Left lung (tissue), 10 donors: Measurements from ENCODE around the gene CDH12. TPM values are rescaled to one million over a fixed set of nuclear protein-coding genes. Genes with fewer than 3 reads are reported as not detected.

Source experiments
- ATAC-seq: fragments of 200-7000 bp; cut with Tn5 transposase; one replicate; pipeline ENCODE4 v1.9.1; 2020; ENCODE audit warnings: moderate library complexity
- DNase-seq, 4 donors: peaks; one replicate each; pipeline ENCODE4 v3.0.0-alpha.2; 2013 to 2020
- H3K27ac ChIP-seq, 2 donors: fragments of 200-600 bp; sonication (generic) in 1 of 2; one replicate each; pipeline versions ENCODE4 v1.5.0 to v1.8.0; 2020 to 2021
- H3K27me3 ChIP-seq, 2 donors: fragments of 200-600 bp; sonication (generic) in 1 of 2; one replicate each; pipeline versions ENCODE4 v1.5.0 to v1.8.0; 2020 to 2021
- H3K36me3 ChIP-seq, 2 donors: fragments of 200-600 bp; sonication (generic) in 1 of 2; one replicate each; pipeline versions ENCODE4 v1.5.0 to v1.8.0; 2020 to 2021
- H3K4me1 ChIP-seq, 2 donors: fragments of 200-600 bp; one replicate each; pipeline ENCODE4 v1.8.0; 2021
- H3K4me3 ChIP-seq, 2 donors: fragments of 200-600 bp; sonication (generic) in 1 of 2; one replicate each; pipeline versions ENCODE4 v1.5.0 to v1.8.0; 2020 to 2021; ENCODE audit warnings: mild to moderate bottlenecking in 1 of 2
- H3K9me3 ChIP-seq, 2 donors: fragments of 200-600 bp; sonication (generic) in 1 of 2; one replicate each; pipeline versions ENCODE4 v1.5.0 to v1.8.0; 2020 to 2021
- CTCF ChIP-seq, 2 donors: fragments of 200-600 bp; sonication (generic) in 1 of 2; IDR thresholded peaks; one replicate each; pipeline versions ENCODE4 v1.5.0 to v1.8.0; 2021; ENCODE audit warnings: antibody characterized with exemption in 2 of 2
- intact Hi-C, 2 donors: fragments of 100-400 bp; cut with DNase I; formaldehyde crosslinking; loops; one replicate each; pipeline versions ENCODE4 v1.11.2 to v1.14.2; 2022
- polyA plus RNA-seq, 6 donors: library from polyadenylated mRNA; unstranded; fragments of 120-200 nt; gene quantifications; one replicate each; pipeline ENCODE4 v1.2.1, GENCODE V29; 2013; ENCODE audit not compliant: insufficient read length in 6 of 6
- total RNA-seq, 2 donors: library from RNA; stranded (reverse); fragmentation: NEBNext Ultra II Directional; extraction: Animal tissue kit (Norgen Biotek cat#: 25700); gene quantifications; one replicate each; pipeline ENCODE4 v1.2.1, GENCODE V29; 2021
- donor health status: DM: no; HTN: yes; CAD: no.
- donor health status: DM: no; HTN: no; CAD: no.

Gene CDH12
- total and polyA plus RNA-seq, 8 donors = 2.6 to 6.5 (median 5.2) TPM; not detected in 2

- peaks cover 0 to 29% of the 10 kb centered on the region in 2 donors for H3K9me3 ChIP-seq
- intact Hi-C loops = no loop called here
- H3K4me1 ChIP-seq = no peaks in the 10 kb centered on the region
- no peaks in the 10 kb centered on the region for H3K27me3 ChIP-seq
- H3K27ac ChIP-seq = no peak overlapping the region
- H3K36me3 ChIP-seq = no peaks in the 10 kb centered on the region
- ATAC-seq (no peak), DNase-seq (no peak)
- TF ChIP-seq CTCF (IDR thresholded peaks at IDR 0.05) = no peak
- H3K4me3 ChIP-seq = no peak overlapping the region
Measured at GRCh38 chr5:22722491-22722890, 130.7 kb downstream of the CDH12 start.

GRCh38 chr5:22722056-22722455, 131.1 kb downstream of the CDH12 start:
- Histone ChIP-seq H3K4me3 (no peak overlapping the region), H3K4me1 (no peaks in the 10 kb centered on the region), H3K27ac (no peak overlapping the region), H3K27me3 (no peaks in the 10 kb centered on the region), H3K9me3 (peaks cover 0 to 29% of the 10 kb centered on the region in 2 donors), H3K36me3 (no peaks in the 10 kb centered on the region)
- TF ChIP-seq CTCF (IDR thresholded peaks at IDR 0.05) = no peak
- peak in 1 of 4 donors; percentile 1 for DNase-seq
- intact Hi-C loops = no loop called here
- ATAC-seq = no peak

- Histone ChIP-seq H3K4me1 (no peaks in the 10 kb centered on the region), H3K36me3 (no peaks in the 10 kb centered on the region), H3K9me3 (peaks cover 0 to 20% of the 10 kb centered on the region in 2 donors), H3K27me3 (no peaks in the 10 kb centered on the region), H3K27ac (no peak overlapping the region), H3K4me3 (no peak overlapping the region)
- intact Hi-C loops = no loop called here
- no peak for TF ChIP-seq CTCF (IDR thresholded peaks at IDR 0.05)
- ATAC-seq (no peak), DNase-seq (no peak)
Measured at GRCh38 chr5:22719842-22720241, 133.3 kb downstream of the CDH12 start.

- TF ChIP-seq CTCF (IDR thresholded peaks at IDR 0.05) = no peak
- Histone ChIP-seq H3K4me3 (no peak overlapping the region), H3K27me3 (no peaks in the 10 kb centered on the region), H3K36me3 (no peaks in the 10 kb centered on the region), H3K4me1 (no peaks in the 10 kb centered on the region), H3K9me3 (no peaks in the 10 kb centered on the region), H3K27ac (no peak overlapping the region)
- no peak for ATAC-seq
- no peak for DNase-seq
- intact Hi-C loops = no loop called here
Measured at GRCh38 chr5:22710660-22711059, 142.5 kb downstream of the CDH12 start.

GRCh38 chr5:22709743-22710142, 143.4 kb downstream of the CDH12 start:
- no peak overlapping the region for H3K4me3 ChIP-seq
- ATAC-seq (no peak), DNase-seq (no peak)
- H3K36me3 ChIP-seq = no peaks in the 10 kb centered on the region
- intact Hi-C loops = no loop called here
- TF ChIP-seq CTCF (IDR thresholded peaks at IDR 0.05) = no peak
- H3K4me1 ChIP-seq = no peaks in the 10 kb centered on the region
- H3K27me3 ChIP-seq = no peaks in the 10 kb centered on the region
- H3K27ac ChIP-seq = no peak overlapping the region
- no peaks in the 10 kb centered on the region for H3K9me3 ChIP-seq
